HL-60 (cell line): ENCODE data around the gene SIGLECL1. TPM values are rescaled to one million over a fixed set of nuclear protein-coding genes. Genes with fewer than 3 reads are reported as not detected.

Source experiments
- DNase-seq, 2 experiments: peaks; one replicate each; pipeline ENCODE4 v3.0.0-alpha.2; 2010 to 2020; ENCODE audit warnings: low read depth in 1 of 2, low spot score in 1 of 2
- H3K27ac ChIP-seq: fragments of 250-450 bp; sonication (Bioruptor Pico); replicated peaks from 2 replicates; pipeline ENCODE4 v1.5.1; 2020; ENCODE audit warnings: mild to moderate bottlenecking, moderate library complexity
- H3K27me3 ChIP-seq: fragments of 250-450 bp; sonication (Bioruptor Pico); 2 replicates; pipeline ENCODE4 v1.5.1; 2021; ENCODE audit warnings: mild to moderate bottlenecking, moderate library complexity; ENCODE audit not compliant: insufficient read depth, poor library complexity, severe bottlenecking
- H3K4me3 ChIP-seq: replicated peaks from 2 replicates; pipeline ENCODE4 v1.5.1; 2011; ENCODE audit warnings: mild to moderate bottlenecking, control low read depth, low read length; ENCODE audit not compliant: insufficient read depth
- GABPA ChIP-seq: IDR thresholded peaks from 2 replicates; pipeline ENCODE4 v1.6.1; 2012; ENCODE audit warnings: low read depth
- POLR2AphosphoS5 ChIP-seq: IDR thresholded peaks from 2 replicates; pipeline ENCODE4 v1.6.1; 2012; ENCODE audit warnings: low read depth
- SPI1 ChIP-seq: IDR thresholded peaks from 2 replicates; pipeline ENCODE4 v1.6.1; 2012; ENCODE audit warnings: low read depth, mild to moderate bottlenecking, borderline replicate concordance
- microRNA-seq: library from miRNA; unstranded; fragments of <30 nt; microRNA quantifications from one replicate; pipeline ENCODE4, GENCODE V29; 2018
- TF ChIP-seq, protein P1 (sequence below): IDR thresholded peaks from one replicate; pipeline ENCODE4 v1.5.1; 2011; ENCODE audit warnings: low read length, control low read depth, inconsistent platforms; ENCODE audit not compliant: insufficient read depth
- TF ChIP-seq, protein P2 (sequence below): IDR thresholded peaks from 2 replicates; pipeline ENCODE4 v1.6.1; 2012; ENCODE audit warnings: low read depth; ENCODE audit not compliant: insufficient replicate concordance

The SIGLECL1 gene

GRCh38 chr19:51317376-51317775, 66.5 kb downstream of the SIGLECL1 start:
- no peak for TF ChIP-seq SPI1
- TF ChIP-seq POLR2AphosphoS5 = no peak
- TF ChIP-seq, protein P1, sequence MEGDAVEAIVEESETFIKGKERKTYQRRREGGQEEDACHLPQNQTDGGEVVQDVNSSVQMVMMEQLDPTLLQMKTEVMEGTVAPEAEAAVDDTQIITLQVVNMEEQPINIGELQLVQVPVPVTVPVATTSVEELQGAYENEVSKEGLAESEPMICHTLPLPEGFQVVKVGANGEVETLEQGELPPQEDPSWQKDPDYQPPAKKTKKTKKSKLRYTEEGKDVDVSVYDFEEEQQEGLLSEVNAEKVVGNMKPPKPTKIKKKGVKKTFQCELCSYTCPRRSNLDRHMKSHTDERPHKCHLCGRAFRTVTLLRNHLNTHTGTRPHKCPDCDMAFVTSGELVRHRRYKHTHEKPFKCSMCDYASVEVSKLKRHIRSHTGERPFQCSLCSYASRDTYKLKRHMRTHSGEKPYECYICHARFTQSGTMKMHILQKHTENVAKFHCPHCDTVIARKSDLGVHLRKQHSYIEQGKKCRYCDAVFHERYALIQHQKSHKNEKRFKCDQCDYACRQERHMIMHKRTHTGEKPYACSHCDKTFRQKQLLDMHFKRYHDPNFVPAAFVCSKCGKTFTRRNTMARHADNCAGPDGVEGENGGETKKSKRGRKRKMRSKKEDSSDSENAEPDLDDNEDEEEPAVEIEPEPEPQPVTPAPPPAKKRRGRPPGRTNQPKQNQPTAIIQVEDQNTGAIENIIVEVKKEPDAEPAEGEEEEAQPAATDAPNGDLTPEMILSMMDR = no peak
- TF ChIP-seq GABPA = no peak
- TF ChIP-seq, protein P2, sequence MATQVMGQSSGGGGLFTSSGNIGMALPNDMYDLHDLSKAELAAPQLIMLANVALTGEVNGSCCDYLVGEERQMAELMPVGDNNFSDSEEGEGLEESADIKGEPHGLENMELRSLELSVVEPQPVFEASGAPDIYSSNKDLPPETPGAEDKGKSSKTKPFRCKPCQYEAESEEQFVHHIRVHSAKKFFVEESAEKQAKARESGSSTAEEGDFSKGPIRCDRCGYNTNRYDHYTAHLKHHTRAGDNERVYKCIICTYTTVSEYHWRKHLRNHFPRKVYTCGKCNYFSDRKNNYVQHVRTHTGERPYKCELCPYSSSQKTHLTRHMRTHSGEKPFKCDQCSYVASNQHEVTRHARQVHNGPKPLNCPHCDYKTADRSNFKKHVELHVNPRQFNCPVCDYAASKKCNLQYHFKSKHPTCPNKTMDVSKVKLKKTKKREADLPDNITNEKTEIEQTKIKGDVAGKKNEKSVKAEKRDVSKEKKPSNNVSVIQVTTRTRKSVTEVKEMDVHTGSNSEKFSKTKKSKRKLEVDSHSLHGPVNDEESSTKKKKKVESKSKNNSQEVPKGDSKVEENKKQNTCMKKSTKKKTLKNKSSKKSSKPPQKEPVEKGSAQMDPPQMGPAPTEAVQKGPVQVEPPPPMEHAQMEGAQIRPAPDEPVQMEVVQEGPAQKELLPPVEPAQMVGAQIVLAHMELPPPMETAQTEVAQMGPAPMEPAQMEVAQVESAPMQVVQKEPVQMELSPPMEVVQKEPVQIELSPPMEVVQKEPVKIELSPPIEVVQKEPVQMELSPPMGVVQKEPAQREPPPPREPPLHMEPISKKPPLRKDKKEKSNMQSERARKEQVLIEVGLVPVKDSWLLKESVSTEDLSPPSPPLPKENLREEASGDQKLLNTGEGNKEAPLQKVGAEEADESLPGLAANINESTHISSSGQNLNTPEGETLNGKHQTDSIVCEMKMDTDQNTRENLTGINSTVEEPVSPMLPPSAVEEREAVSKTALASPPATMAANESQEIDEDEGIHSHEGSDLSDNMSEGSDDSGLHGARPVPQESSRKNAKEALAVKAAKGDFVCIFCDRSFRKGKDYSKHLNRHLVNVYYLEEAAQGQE = no peak
- Histone ChIP-seq H3K27me3 (peaks cover 2% of the 10 kb centered on the region), H3K4me3 (no peak overlapping the region), H3K27ac (no peak overlapping the region)
- DNase-seq = no peak

- no peak for TF ChIP-seq POLR2AphosphoS5
- TF ChIP-seq, protein P1 = no peak
- no peak for DNase-seq
- Histone ChIP-seq H3K4me3 (no peak overlapping the region), H3K27me3 (peaks cover 2% of the 10 kb centered on the region), H3K27ac (no peak overlapping the region)
Measured at GRCh38 chr19:51317968-51318367, 67.1 kb downstream of the SIGLECL1 start.

Small RNAs within 50 kb of the gene (microRNA-seq; reads per million reads assigned to microRNA genes)
- not detected for gene MIR8074
